Measurements from ENCODE around the gene SPATA13. TPM values are rescaled to one million over a fixed set of nuclear protein-coding genes. Genes with fewer than 3 reads are reported as not detected.
A peak's percentile ranks its signal among the peaks of the same experiment; 100 is the strongest.
"Not testable (repeated sequence)": the region's sequence is repeated elsewhere in the genome, so short reads cannot be mapped to it uniquely, and the experiment has no call there.

Gene SPATA13
- total RNA-seq, 1 experiment from 2014 or later, result 22.1 TPM

- in situ Hi-C loops (cut with HindIII; ENCODE audit: low pct_unique_long_range_greater_than_20kb, low sequenced_read_pairs), result no loop called here
- DNase-seq (ENCODE audit: low read depth, low spot score), result peak; percentile 29
These were observed 47.5 kb downstream of the SPATA13 start for GRCh38 chr13:24207841-24208667.

- no peak for DNase-seq (ENCODE audit: low read depth, low spot score)
- in situ Hi-C loops (cut with HindIII; ENCODE audit: low pct_unique_long_range_greater_than_20kb, low sequenced_read_pairs), result no loop called here
These were observed 48.6 kb downstream of the SPATA13 start for GRCh38 chr13:24209138-24209537.

- in situ Hi-C loops (cut with HindIII; ENCODE audit: low pct_unique_long_range_greater_than_20kb, low sequenced_read_pairs), result no loop called here
- no peak for DNase-seq (ENCODE audit: low read depth, low spot score)
These were observed 51.7 kb downstream of the SPATA13 start for GRCh38 chr13:24212254-24212653.

GRCh38 chr13:24212674-24213073 is 52.2 kb downstream of the SPATA13 start:
- in situ Hi-C loops (cut with HindIII; ENCODE audit: low pct_unique_long_range_greater_than_20kb, low sequenced_read_pairs), result no loop called here
- peak; percentile 84 for DNase-seq (ENCODE audit: low read depth, low spot score)

- in situ Hi-C loops (cut with HindIII; ENCODE audit: low pct_unique_long_range_greater_than_20kb, low sequenced_read_pairs), result no loop called here
- no peak for DNase-seq (ENCODE audit: low read depth, low spot score)
These were observed 53.4 kb downstream of the SPATA13 start for GRCh38 chr13:24213932-24214331.

- no peak for DNase-seq (ENCODE audit: low read depth, low spot score)
- in situ Hi-C loops (cut with HindIII; ENCODE audit: low pct_unique_long_range_greater_than_20kb, low sequenced_read_pairs), result no loop called here
These were observed 54.0 kb downstream of the SPATA13 start for GRCh38 chr13:24214528-24214927.

- no peak for DNase-seq (ENCODE audit: low read depth, low spot score)
- in situ Hi-C loops (cut with HindIII; ENCODE audit: low pct_unique_long_range_greater_than_20kb, low sequenced_read_pairs), result no loop called here
These were observed 54.6 kb downstream of the SPATA13 start for GRCh38 chr13:24215126-24215525.

GRCh38 chr13:24215732-24216131 is 55.2 kb downstream of the SPATA13 start:
- in situ Hi-C loops (cut with HindIII; ENCODE audit: low pct_unique_long_range_greater_than_20kb, low sequenced_read_pairs), result no loop called here
- DNase-seq (ENCODE audit: low read depth, low spot score), result no peak

- in situ Hi-C loops (cut with HindIII; ENCODE audit: low pct_unique_long_range_greater_than_20kb, low sequenced_read_pairs), result no loop called here
- no peak for DNase-seq (ENCODE audit: low read depth, low spot score)
These were observed 55.7 kb downstream of the SPATA13 start for GRCh38 chr13:24216176-24216575.

GRCh38 chr13:24216779-24217178 is 56.3 kb downstream of the SPATA13 start:
- DNase-seq (ENCODE audit: low read depth, low spot score); in situ Hi-C loops (cut with HindIII; ENCODE audit: low pct_unique_long_range_greater_than_20kb, low sequenced_read_pairs): not testable (repeated sequence)

- peak; percentile 49 for DNase-seq (ENCODE audit: low read depth, low spot score)
- in situ Hi-C loops (cut with HindIII; ENCODE audit: low pct_unique_long_range_greater_than_20kb, low sequenced_read_pairs), result no loop called here
These were observed 57.2 kb downstream of the SPATA13 start for GRCh38 chr13:24217601-24218281.

GRCh38 chr13:24218338-24218737 is 57.8 kb downstream of the SPATA13 start:
- in situ Hi-C loops (cut with HindIII; ENCODE audit: low pct_unique_long_range_greater_than_20kb, low sequenced_read_pairs), result no loop called here
- DNase-seq (ENCODE audit: low read depth, low spot score), result no peak

- no peak for DNase-seq (ENCODE audit: low read depth, low spot score)
- in situ Hi-C loops (cut with HindIII; ENCODE audit: low pct_unique_long_range_greater_than_20kb, low sequenced_read_pairs), result no loop called here
These were observed 58.5 kb downstream of the SPATA13 start for GRCh38 chr13:24218977-24219376.

- peak; percentile 92 for DNase-seq (ENCODE audit: low read depth, low spot score)
- in situ Hi-C loops (cut with HindIII; ENCODE audit: low pct_unique_long_range_greater_than_20kb, low sequenced_read_pairs), result no loop called here
These were observed 59.7 kb downstream of the SPATA13 start for GRCh38 chr13:24220086-24220703.

- peak; percentile 56 for DNase-seq (ENCODE audit: low read depth, low spot score)
- in situ Hi-C loops (cut with HindIII; ENCODE audit: low pct_unique_long_range_greater_than_20kb, low sequenced_read_pairs), result no loop called here
These were observed 60.5 kb downstream of the SPATA13 start for GRCh38 chr13:24221007-24221406.

GRCh38 chr13:24222756-24223155 is 62.2 kb downstream of the SPATA13 start:
- in situ Hi-C loops (cut with HindIII; ENCODE audit: low pct_unique_long_range_greater_than_20kb, low sequenced_read_pairs), result no loop called here

GRCh38 chr13:24223341-24224231 is 63.1 kb downstream of the SPATA13 start:
- DNase-seq (ENCODE audit: low read depth, low spot score), result no peak
- in situ Hi-C loops (cut with HindIII; ENCODE audit: low pct_unique_long_range_greater_than_20kb, low sequenced_read_pairs), result no loop called here

More at GRCh38 chr13:24222756-24223155, 62.2 kb downstream of the SPATA13 start:
- DNase-seq (ENCODE audit: low read depth, low spot score), result no peak

All from SK-MEL-5 (cell line).